Measurements from ENCODE around the gene NGDN. TPM values are rescaled to one million over a fixed set of nuclear protein-coding genes. Genes with fewer than 3 reads are reported as not detected.

Gene NGDN
- total RNA-seq, 1 donor from 2014 or later: 44.4 TPM

GRCh38 chr14:23517650-23518326, 48.3 kb downstream of the NGDN start:
- no peak for DNase-seq (ENCODE audit: low spot score in 2 of 2)
- FAIRE-seq: no peak

- FAIRE-seq (no peak), DNase-seq (ENCODE audit: low spot score in 2 of 2) (no peak)
Observed at GRCh38 chr14:23518709-23519108, 49.2 kb downstream of the NGDN start.

GRCh38 chr14:23520899-23521533, 51.5 kb downstream of the NGDN start:
- no peak for FAIRE-seq
- DNase-seq (ENCODE audit: low spot score in 2 of 2): no peak

GRCh38 chr14:23521785-23522640, 52.5 kb downstream of the NGDN start:
- FAIRE-seq: no peak
- no peak for DNase-seq (ENCODE audit: low spot score in 2 of 2)

GRCh38 chr14:23522643-23523198, 53.2 kb downstream of the NGDN start:
- no peak for DNase-seq (ENCODE audit: low spot score in 2 of 2)

GRCh38 chr14:23523229-23524016, 53.9 kb downstream of the NGDN start:
- no peak for DNase-seq (ENCODE audit: low spot score in 2 of 2)
- FAIRE-seq: no peak

More at GRCh38 chr14:23522643-23523198, 53.2 kb downstream of the NGDN start:
- FAIRE-seq: no peak

GRCh38 chr14:23524954-23525353, 55.5 kb downstream of the NGDN start:
- DNase-seq (ENCODE audit: low spot score in 2 of 2): no peak
- no peak for FAIRE-seq

GRCh38 chr14:23525611-23526010, 56.1 kb downstream of the NGDN start:
- no peak for DNase-seq (ENCODE audit: low spot score in 2 of 2)
- FAIRE-seq: no peak

Other genes starting within 250 kb of the NGDN start
- not detected for gene RNF212B, start 231.8 kb upstream of the NGDN start, total RNA-seq
- gene HOMEZ, start 183.6 kb upstream of the NGDN start, total RNA-seq: 2.0 TPM
- gene PPP1R3E, start 166.8 kb upstream of the NGDN start, total RNA-seq: 4.5 TPM
- gene BCL2L2, start 162.9 kb upstream of the NGDN start, total RNA-seq: 10.6 TPM
- 70.1 TPM for gene PABPN1, start 148.2 kb upstream of the NGDN start, total RNA-seq
- gene SLC22A17, start 116.8 kb upstream of the NGDN start, total RNA-seq: 154 TPM
- gene EFS, start 104.5 kb upstream of the NGDN start, total RNA-seq: 6.9 TPM
- not detected for gene IL25, start 96.9 kb upstream of the NGDN start, total RNA-seq
- gene CMTM5, start 92.7 kb upstream of the NGDN start, total RNA-seq: 1.6 TPM
- gene MYH6, start 61.4 kb upstream of the NGDN start, total RNA-seq: not detected
- 0.41 TPM for gene MYH7, start 34.0 kb upstream of the NGDN start, total RNA-seq
- 1.2 TPM for gene ZFHX2, start 82.1 kb downstream of the NGDN start, total RNA-seq
- 23.6 TPM for gene THTPA, start 86.6 kb downstream of the NGDN start, total RNA-seq
- 12.6 TPM for gene AP1G2, start 98.1 kb downstream of the NGDN start, total RNA-seq
- gene JPH4, start 109.1 kb downstream of the NGDN start, total RNA-seq: 32.2 TPM
- gene DHRS2, start 166.7 kb downstream of the NGDN start, total RNA-seq: 0.41 TPM